ENCODE data around the gene CMIP. TPM values are rescaled to one million over a fixed set of nuclear protein-coding genes. Genes with fewer than 3 reads are reported as not detected.

Gene CMIP
- polyA plus RNA-seq, 1 of the 3 experiments (the other 2 are of a cell fraction) = 5.4 TPM

DNA sequence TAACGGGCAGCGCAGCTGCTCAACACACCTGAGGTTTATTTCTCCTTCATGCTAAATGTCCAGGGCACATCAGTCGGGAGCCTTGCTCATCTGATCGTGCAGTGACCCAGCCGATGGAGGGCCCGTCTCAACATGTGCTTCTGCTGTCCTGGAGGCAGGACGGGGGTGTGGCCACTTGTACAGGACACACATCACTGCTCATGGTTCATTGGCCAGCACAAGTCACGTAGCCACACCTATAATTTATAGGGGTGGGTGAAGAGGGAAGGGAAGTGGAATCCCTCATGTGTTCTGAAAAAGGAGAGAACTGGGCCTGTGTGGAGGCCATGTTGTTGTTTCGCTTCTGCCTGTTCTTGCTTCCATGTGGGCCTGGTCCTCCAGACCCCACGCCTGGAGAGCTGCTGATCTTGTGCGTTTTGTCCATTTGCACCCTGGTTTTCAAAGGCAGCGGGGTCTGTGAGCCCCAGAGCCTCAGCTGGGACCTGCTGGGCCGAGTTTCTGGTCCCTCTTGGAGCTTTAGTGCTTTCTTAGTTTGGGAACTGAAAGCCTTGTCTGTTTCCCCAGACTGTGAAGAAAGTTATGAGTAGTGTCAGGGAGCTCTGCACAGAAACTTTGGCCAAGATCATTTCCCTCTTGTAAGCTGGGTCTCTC lies 60.5 kb downstream of the CMIP start:
- Histone ChIP-seq H2AFZ (ENCODE audit: low read depth) (no peak overlapping the region), H3K79me2 (ENCODE audit: insufficient read depth) (peaks cover 17% of the 10 kb centered on the region; the same call in 1 of the 2 replicates), H3K27ac (ENCODE audit: low read depth in 2 of 2, low read length in 1 of 2) (peak overlapping the region in 1 of 2 experiments; percentile 31; a peak in 2 of 4 replicates), H3K4me1 (ENCODE audit: control insufficient read depth in 1 of 2, insufficient read depth in 2 of 2, low read depth in 1 of 2, low read length in 1 of 2) (peaks cover 0 to 33% of the 10 kb centered on the region in 2 experiments; a peak in 2 of 4 replicates), H3K36me3 (replicated peaks in 1 of 2; ENCODE audit: control insufficient read depth in 1 of 2, insufficient read depth in 2 of 2, low read length in 1 of 2) (no peaks in the 10 kb centered on the region), H3F3A (replicated peaks; ENCODE audit: insufficient read depth) (no peaks in the 10 kb centered on the region), H3K9me3 (no peaks in the 10 kb centered on the region), H3K4me3 (ENCODE audit: low read depth in 2 of 2, low read length in 1 of 2) (no peak overlapping the region), H4K20me1 (ENCODE audit: insufficient read depth) (no peaks in the 10 kb centered on the region), H3K27me3 (ENCODE audit: insufficient read depth) (no peaks in the 10 kb centered on the region), H3K9ac (no peak overlapping the region), H3K9me2 (no peaks in the 10 kb centered on the region), H3K4me2 (no peak overlapping the region)
- POLR2A ChIA-PET = no interaction called here
- TF ChIP-seq FOSL2 (IDR thresholded peaks at IDR 0.05; ENCODE audit: borderline replicate concordance, low read depth) = no peak
- TF ChIP-seq SMC3 (IDR thresholded peaks at IDR 0.05; ENCODE audit: low read depth, low read length) = no peak
- peak; percentile 88 for TF ChIP-seq MXI1 (IDR thresholded peaks at IDR 0.05; ENCODE audit: low read depth, low read length)
- CTCF ChIA-PET = interaction anchor here (0.5 to 2.1 kb wide), 5 partner anchors 10 to 57 kb away, joined by 3 to 4 read pairs (median 3); no protein-coding TSS in a partner anchor
- 77% methylated on average over 13 of the region's 13 CpGs for WGBS (ENCODE audit: low lambda C conversion rate)
- peak; percentile 69 for DNase-seq

DNA sequence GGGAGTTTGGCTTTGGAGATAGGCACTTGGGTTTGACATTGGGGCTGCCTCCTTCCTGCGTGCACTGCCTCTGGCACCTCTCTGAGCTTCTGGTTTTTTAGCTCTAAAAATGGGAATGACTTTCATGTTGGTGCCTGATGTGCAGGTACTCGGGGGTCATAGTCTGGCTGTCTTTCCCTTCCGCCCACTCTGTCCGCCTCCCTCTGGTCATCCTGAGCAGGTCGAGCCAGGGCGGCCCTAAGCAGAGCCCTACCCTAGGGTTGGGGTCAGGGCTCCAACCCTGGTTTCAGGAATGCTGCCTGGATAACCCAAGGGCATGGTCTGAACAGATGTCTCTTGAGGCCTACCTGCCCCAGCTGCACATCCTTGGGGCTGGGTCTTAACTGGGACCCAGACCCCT lies 64.8 kb downstream of the CMIP start:
- no peak overlapping the region for H2AFZ ChIP-seq (ENCODE audit: low read depth)
- ChIA-PET POLR2A (no interaction called here), CTCF (interaction anchor here (0.9 to 1.3 kb wide), 4 partner anchors 11 to 105 kb away, joined by 3 read pairs; no protein-coding TSS in a partner anchor)
- no peak overlapping the region for H3K4me2 ChIP-seq
- TF ChIP-seq FOSL2 (IDR thresholded peaks at IDR 0.05; ENCODE audit: borderline replicate concordance, low read depth) = no peak
- TF ChIP-seq EP300 (IDR thresholded peaks at IDR 0.05; ENCODE audit: borderline replicate concordance in 1 of 2, low read depth in 1 of 2, low read length in 1 of 2) = no peak
- TF ChIP-seq, protein P1, sequence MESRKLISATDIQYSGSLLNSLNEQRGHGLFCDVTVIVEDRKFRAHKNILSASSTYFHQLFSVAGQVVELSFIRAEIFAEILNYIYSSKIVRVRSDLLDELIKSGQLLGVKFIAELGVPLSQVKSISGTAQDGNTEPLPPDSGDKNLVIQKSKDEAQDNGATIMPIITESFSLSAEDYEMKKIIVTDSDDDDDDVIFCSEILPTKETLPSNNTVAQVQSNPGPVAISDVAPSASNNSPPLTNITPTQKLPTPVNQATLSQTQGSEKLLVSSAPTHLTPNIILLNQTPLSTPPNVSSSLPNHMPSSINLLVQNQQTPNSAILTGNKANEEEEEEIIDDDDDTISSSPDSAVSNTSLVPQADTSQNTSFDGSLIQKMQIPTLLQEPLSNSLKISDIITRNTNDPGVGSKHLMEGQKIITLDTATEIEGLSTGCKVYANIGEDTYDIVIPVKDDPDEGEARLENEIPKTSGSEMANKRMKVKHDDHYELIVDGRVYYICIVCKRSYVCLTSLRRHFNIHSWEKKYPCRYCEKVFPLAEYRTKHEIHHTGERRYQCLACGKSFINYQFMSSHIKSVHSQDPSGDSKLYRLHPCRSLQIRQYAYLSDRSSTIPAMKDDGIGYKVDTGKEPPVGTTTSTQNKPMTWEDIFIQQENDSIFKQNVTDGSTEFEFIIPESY (IDR thresholded peaks at IDR 0.05; ENCODE audit: borderline replicate concordance, low read depth) = no peak
- no peak for TF ChIP-seq RAD21 (IDR thresholded peaks at IDR 0.05; ENCODE audit: low read length)
- TF ChIP-seq, protein P2, sequence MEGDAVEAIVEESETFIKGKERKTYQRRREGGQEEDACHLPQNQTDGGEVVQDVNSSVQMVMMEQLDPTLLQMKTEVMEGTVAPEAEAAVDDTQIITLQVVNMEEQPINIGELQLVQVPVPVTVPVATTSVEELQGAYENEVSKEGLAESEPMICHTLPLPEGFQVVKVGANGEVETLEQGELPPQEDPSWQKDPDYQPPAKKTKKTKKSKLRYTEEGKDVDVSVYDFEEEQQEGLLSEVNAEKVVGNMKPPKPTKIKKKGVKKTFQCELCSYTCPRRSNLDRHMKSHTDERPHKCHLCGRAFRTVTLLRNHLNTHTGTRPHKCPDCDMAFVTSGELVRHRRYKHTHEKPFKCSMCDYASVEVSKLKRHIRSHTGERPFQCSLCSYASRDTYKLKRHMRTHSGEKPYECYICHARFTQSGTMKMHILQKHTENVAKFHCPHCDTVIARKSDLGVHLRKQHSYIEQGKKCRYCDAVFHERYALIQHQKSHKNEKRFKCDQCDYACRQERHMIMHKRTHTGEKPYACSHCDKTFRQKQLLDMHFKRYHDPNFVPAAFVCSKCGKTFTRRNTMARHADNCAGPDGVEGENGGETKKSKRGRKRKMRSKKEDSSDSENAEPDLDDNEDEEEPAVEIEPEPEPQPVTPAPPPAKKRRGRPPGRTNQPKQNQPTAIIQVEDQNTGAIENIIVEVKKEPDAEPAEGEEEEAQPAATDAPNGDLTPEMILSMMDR (IDR thresholded peaks at IDR 0.05) = no peak
- no peak for TF ChIP-seq NFIC (IDR thresholded peaks at IDR 0.05; ENCODE audit: borderline replicate concordance)
- no peak for TF ChIP-seq SIN3A (IDR thresholded peaks at IDR 0.05; ENCODE audit: borderline replicate concordance, low read depth, low read length)
- TF ChIP-seq, protein P3, sequence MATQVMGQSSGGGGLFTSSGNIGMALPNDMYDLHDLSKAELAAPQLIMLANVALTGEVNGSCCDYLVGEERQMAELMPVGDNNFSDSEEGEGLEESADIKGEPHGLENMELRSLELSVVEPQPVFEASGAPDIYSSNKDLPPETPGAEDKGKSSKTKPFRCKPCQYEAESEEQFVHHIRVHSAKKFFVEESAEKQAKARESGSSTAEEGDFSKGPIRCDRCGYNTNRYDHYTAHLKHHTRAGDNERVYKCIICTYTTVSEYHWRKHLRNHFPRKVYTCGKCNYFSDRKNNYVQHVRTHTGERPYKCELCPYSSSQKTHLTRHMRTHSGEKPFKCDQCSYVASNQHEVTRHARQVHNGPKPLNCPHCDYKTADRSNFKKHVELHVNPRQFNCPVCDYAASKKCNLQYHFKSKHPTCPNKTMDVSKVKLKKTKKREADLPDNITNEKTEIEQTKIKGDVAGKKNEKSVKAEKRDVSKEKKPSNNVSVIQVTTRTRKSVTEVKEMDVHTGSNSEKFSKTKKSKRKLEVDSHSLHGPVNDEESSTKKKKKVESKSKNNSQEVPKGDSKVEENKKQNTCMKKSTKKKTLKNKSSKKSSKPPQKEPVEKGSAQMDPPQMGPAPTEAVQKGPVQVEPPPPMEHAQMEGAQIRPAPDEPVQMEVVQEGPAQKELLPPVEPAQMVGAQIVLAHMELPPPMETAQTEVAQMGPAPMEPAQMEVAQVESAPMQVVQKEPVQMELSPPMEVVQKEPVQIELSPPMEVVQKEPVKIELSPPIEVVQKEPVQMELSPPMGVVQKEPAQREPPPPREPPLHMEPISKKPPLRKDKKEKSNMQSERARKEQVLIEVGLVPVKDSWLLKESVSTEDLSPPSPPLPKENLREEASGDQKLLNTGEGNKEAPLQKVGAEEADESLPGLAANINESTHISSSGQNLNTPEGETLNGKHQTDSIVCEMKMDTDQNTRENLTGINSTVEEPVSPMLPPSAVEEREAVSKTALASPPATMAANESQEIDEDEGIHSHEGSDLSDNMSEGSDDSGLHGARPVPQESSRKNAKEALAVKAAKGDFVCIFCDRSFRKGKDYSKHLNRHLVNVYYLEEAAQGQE (IDR thresholded peaks at IDR 0.05; ENCODE audit: low read depth, low read length) = no peak
- no peak for TF ChIP-seq RXRA (IDR thresholded peaks at IDR 0.05; ENCODE audit: borderline replicate concordance, low read depth)
- no peak for TF ChIP-seq YY1 (IDR thresholded peaks at IDR 0.05; ENCODE audit: low read depth)
- no peak for TF ChIP-seq TCF12 (IDR thresholded peaks at IDR 0.05)
- no peak for TF ChIP-seq TAF1 (IDR thresholded peaks at IDR 0.05; ENCODE audit: borderline replicate concordance, low read depth, low read length)
- no peak for TF ChIP-seq RFX5 (IDR thresholded peaks at IDR 0.05; ENCODE audit: low read length)
- no peaks in the 10 kb centered on the region for H3K9me3 ChIP-seq
- H4K20me1 ChIP-seq (ENCODE audit: insufficient read depth) = no peaks in the 10 kb centered on the region
- no peak overlapping the region for H3K9ac ChIP-seq
- peaks cover 19% of the 10 kb centered on the region for H3K79me2 ChIP-seq (ENCODE audit: insufficient read depth)
- H3K4me1 ChIP-seq (ENCODE audit: control insufficient read depth in 1 of 2, insufficient read depth in 2 of 2, low read depth in 1 of 2, low read length in 1 of 2) = peaks cover 0 to 26% of the 10 kb centered on the region in 2 experiments; a peak in 1 of 4 replicates
- H3K9me2 ChIP-seq = no peaks in the 10 kb centered on the region
- H3K4me3 ChIP-seq (ENCODE audit: low read depth in 2 of 2, low read length in 1 of 2) = no peak overlapping the region
- no peaks in the 10 kb centered on the region for H3K36me3 ChIP-seq (replicated peaks in 1 of 2; ENCODE audit: control insufficient read depth in 1 of 2, insufficient read depth in 2 of 2, low read length in 1 of 2)
- H3K27ac ChIP-seq (ENCODE audit: low read depth in 2 of 2, low read length in 1 of 2) = no peak overlapping the region
- H3F3A ChIP-seq (replicated peaks; ENCODE audit: insufficient read depth) = peaks cover 10% of the 10 kb centered on the region
- 93% methylated on average over 6 of the region's 6 CpGs for WGBS (ENCODE audit: low lambda C conversion rate)
- no peaks in the 10 kb centered on the region for H3K27me3 ChIP-seq (ENCODE audit: insufficient read depth)
- no peak for DNase-seq

Measured in SK-N-SH (cell line).